OCI-LY7 (cell line): ENCODE measurements around the gene VPS8.

Experiments
- CTCF ChIP-seq: fragments of 200-600 bp; sonication (generic); conservative IDR thresholded peaks from 2 replicates; pipeline ENCODE4 v1.5.1; 2014; ENCODE audit warnings: mild to moderate bottlenecking, antibody characterized with exemption, low read length, moderate library complexity, mixed read lengths
- EZH2phosphoT487 ChIP-seq: fragments of 200-600 bp; sonication (generic); IDR thresholded peaks from 2 replicates; pipeline ENCODE4 v1.6.1; 2018; ENCODE audit warnings: low read depth, borderline replicate concordance, mild to moderate bottlenecking, mixed run types, antibody characterized with exemption, low read length, moderate library complexity, mixed read lengths

GRCh38 chr3:184773283-184774186, 38.4 kb upstream of the VPS8 start:
- TF ChIP-seq CTCF (no peak), EZH2phosphoT487 (no peak)
